ENCODE results near the gene ST6GALNAC3.

Gene ST6GALNAC3

GRCh38 chr1:76371941-76372340 is 297.4 kb downstream of the ST6GALNAC3 start:
- DNase-seq = no peak

GRCh38 chr1:76374086-76374485 is 299.5 kb downstream of the ST6GALNAC3 start:
- no peak for DNase-seq

GRCh38 chr1:76377247-76377646 is 302.7 kb downstream of the ST6GALNAC3 start:
- DNase-seq = no peak

- no peak for DNase-seq
These were observed 305.0 kb downstream of the ST6GALNAC3 start for GRCh38 chr1:76379506-76379905.

GRCh38 chr1:76381450-76382097 is 307.0 kb downstream of the ST6GALNAC3 start:
- no peak for DNase-seq

- no peak for DNase-seq
These were observed 313.7 kb downstream of the ST6GALNAC3 start for GRCh38 chr1:76388261-76388660.

GRCh38 chr1:76390456-76390855 is 315.9 kb downstream of the ST6GALNAC3 start:
- DNase-seq = no peak

- DNase-seq = no peak
These were observed 320.5 kb downstream of the ST6GALNAC3 start for GRCh38 chr1:76395059-76395458.

GRCh38 chr1:76402128-76402527 is 327.6 kb downstream of the ST6GALNAC3 start:
- no peak for DNase-seq

GRCh38 chr1:76408303-76408702 is 333.8 kb downstream of the ST6GALNAC3 start:
- DNase-seq = no peak

GRCh38 chr1:76410499-76410898 is 336.0 kb downstream of the ST6GALNAC3 start:
- no peak for DNase-seq

- DNase-seq = no peak
These were observed 344.0 kb downstream of the ST6GALNAC3 start for GRCh38 chr1:76418531-76418930.

- DNase-seq = no peak
These were observed 345.1 kb downstream of the ST6GALNAC3 start for GRCh38 chr1:76419603-76420002.

GRCh38 chr1:76425201-76426145 is 350.9 kb downstream of the ST6GALNAC3 start:
- no peak for DNase-seq

GRCh38 chr1:76426606-76427005 is 352.1 kb downstream of the ST6GALNAC3 start:
- no peak for DNase-seq

GRCh38 chr1:76428028-76428427 is 353.5 kb downstream of the ST6GALNAC3 start:
- DNase-seq = no peak

GRCh38 chr1:76430531-76430930 is 356.0 kb downstream of the ST6GALNAC3 start:
- no peak for DNase-seq

GRCh38 chr1:76433526-76433925 is 359.0 kb downstream of the ST6GALNAC3 start:
- no peak for DNase-seq

GRCh38 chr1:76443217-76443616 is 368.7 kb downstream of the ST6GALNAC3 start:
- no peak for DNase-seq

GRCh38 chr1:76444773-76445172 is 370.2 kb downstream of the ST6GALNAC3 start:
- no peak for DNase-seq

GRCh38 chr1:76450229-76450628 is 375.7 kb downstream of the ST6GALNAC3 start:
- DNase-seq = no peak

GRCh38 chr1:76463278-76463677 is 388.7 kb downstream of the ST6GALNAC3 start:
- no peak for DNase-seq

- no peak for DNase-seq
These were observed 389.3 kb downstream of the ST6GALNAC3 start for GRCh38 chr1:76463849-76464248.

GRCh38 chr1:76465030-76465429 is 390.5 kb downstream of the ST6GALNAC3 start:
- DNase-seq = no peak
